ENCODE measurements around the gene TGFA.

Gene TGFA

DNA sequence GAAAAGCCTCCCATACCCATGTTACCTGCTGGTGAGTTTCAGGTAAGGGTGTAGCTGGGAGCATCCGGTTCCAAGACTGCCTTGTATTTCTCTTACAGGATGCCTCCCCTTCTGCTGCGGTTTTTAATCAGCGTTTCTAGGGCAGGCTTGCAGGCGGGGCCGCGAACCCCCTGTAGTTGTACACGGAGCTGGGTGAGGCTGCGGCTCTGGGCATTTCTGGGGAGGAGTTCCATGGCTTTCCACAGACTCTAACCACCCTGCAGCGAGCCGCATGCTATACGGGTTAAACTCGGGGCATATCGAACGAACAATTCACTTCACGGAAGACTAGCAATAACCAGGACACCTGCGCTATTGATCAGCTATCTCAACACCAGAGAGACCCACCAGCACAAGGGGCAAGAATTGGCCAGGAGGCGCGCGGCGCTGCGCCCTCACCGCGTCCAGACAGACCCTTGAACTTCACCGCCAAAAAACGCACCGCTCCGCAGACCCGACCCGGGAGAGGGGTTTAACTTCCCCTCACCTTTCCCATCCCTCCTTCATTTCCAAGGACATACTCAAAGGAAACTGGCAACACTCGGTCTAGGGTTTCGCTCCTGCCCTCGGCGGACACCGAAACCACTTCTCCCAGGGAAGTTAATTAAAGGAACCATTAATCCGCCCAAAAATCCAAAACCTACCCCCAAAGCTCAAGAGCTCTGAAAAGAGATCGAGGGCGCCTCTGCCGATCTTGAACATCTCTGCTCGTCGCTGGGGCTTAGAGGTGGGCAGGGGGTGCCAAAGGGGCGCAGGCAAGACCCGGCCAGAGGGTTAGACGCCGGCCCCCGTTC is 909 bp downstream of the TGFA start:
- Histone ChIP-seq H3K9me3 (ENCODE audit: insufficient read depth, low read depth, low read length) (no peaks in the 10 kb centered on the region), H3K4me1 (ENCODE audit: insufficient read depth, low read length, poor library complexity, severe bottlenecking) (peaks cover 35% of the 10 kb centered on the region), H3F3A (ENCODE audit: low read depth) (peaks cover 10% of the 10 kb centered on the region; the same call in 1 of the 2 replicates), H2AFZ (ENCODE audit: low read length) (peak overlapping the region; percentile 74), H3K9me2 (replicated peaks; ENCODE audit: low read depth, low read length) (no peaks in the 10 kb centered on the region), H3K79me2 (ENCODE audit: insufficient read depth, low read length) (0 out of 2 replicates have a peak, but pooled peaks cover 6% of the 10 kb centered on the region), H3K27me3 (ENCODE audit: insufficient read depth, low read length, poor library complexity, severe bottlenecking) (no peaks in the 10 kb centered on the region), H3K9ac (ENCODE audit: low read depth, low read length, poor library complexity, severe bottlenecking) (peak overlapping the region; percentile 73), H3K4me3 (ENCODE audit: low read length, poor library complexity, severe bottlenecking) (peak overlapping the region; percentile 90), H3K36me3 (ENCODE audit: insufficient read depth, low read length) (no peaks in the 10 kb centered on the region), H3K4me2 (ENCODE audit: low read depth, low read length, poor library complexity, severe bottlenecking) (peak overlapping the region; percentile 86), H4K20me1 (ENCODE audit: insufficient read depth, low read length, poor library complexity, severe bottlenecking) (no peaks in the 10 kb centered on the region)
- TF ChIP-seq, protein P1, sequence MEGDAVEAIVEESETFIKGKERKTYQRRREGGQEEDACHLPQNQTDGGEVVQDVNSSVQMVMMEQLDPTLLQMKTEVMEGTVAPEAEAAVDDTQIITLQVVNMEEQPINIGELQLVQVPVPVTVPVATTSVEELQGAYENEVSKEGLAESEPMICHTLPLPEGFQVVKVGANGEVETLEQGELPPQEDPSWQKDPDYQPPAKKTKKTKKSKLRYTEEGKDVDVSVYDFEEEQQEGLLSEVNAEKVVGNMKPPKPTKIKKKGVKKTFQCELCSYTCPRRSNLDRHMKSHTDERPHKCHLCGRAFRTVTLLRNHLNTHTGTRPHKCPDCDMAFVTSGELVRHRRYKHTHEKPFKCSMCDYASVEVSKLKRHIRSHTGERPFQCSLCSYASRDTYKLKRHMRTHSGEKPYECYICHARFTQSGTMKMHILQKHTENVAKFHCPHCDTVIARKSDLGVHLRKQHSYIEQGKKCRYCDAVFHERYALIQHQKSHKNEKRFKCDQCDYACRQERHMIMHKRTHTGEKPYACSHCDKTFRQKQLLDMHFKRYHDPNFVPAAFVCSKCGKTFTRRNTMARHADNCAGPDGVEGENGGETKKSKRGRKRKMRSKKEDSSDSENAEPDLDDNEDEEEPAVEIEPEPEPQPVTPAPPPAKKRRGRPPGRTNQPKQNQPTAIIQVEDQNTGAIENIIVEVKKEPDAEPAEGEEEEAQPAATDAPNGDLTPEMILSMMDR (conservative IDR thresholded peaks at IDR 0.05; ENCODE audit: low read length): peak; percentile 7; the same call in 1 of the 2 replicates
- no peak for TF ChIP-seq EZH2phosphoT487 (IDR thresholded peaks at IDR 0.05; ENCODE audit: borderline replicate concordance)

DNA sequence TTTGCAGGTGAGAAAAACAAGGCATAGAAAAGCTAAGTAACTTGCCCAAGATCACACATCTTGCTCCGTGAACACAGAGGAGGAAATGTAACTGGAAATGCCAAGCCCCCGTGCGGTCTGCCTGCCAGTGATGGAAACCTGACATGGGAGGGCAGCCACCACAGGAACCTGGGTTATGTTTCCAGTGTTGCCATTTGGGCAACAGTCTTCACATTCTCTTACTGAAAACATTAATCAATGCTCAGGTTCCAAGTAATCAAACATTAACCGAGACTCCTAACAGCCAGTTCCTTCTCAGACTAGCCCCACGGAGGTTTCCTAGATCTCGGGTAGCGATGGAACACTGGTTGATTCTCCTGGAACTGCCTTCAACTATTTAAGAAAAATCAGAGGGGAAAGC is 2.5 kb downstream of the TGFA start:
- no peaks in the 10 kb centered on the region for H3K36me3 ChIP-seq (ENCODE audit: insufficient read depth, low read length)
- TF ChIP-seq, protein P1 (conservative IDR thresholded peaks at IDR 0.05; ENCODE audit: low read length): no peak
- TF ChIP-seq EZH2phosphoT487 (IDR thresholded peaks at IDR 0.05; ENCODE audit: borderline replicate concordance): no peak
- peaks cover 6% of the 10 kb centered on the region; the same call in 1 of the 2 replicates for H3K79me2 ChIP-seq (ENCODE audit: insufficient read depth, low read length)

DNA sequence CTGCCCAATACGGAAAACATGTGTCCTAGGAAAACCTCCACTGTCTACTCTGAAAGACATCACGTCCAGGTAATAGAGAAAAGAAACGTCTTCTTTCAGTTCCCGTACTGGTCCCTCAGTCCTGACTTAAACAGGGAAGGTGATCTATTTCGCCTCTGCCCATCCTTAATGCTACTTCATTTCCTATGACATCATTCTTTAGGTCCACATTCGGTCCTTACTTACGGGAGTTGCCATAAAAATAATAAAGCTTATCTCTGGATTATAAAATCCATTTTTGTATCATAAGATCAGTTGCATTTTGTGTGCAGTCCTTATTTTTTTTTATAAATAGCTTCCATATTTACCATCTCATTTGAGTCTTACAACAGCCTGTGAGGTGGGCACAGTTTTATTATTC is 3.7 kb downstream of the TGFA start:
- Histone ChIP-seq H3K9ac (ENCODE audit: low read depth, low read length, poor library complexity, severe bottlenecking) (no peak overlapping the region), H3K9me2 (replicated peaks; ENCODE audit: low read depth, low read length) (no peaks in the 10 kb centered on the region), H2AFZ (ENCODE audit: low read length) (no peak overlapping the region), H3K9me3 (ENCODE audit: insufficient read depth, low read depth, low read length) (no peaks in the 10 kb centered on the region), H3K27me3 (ENCODE audit: insufficient read depth, low read length, poor library complexity, severe bottlenecking) (no peaks in the 10 kb centered on the region), H3K4me3 (ENCODE audit: low read length, poor library complexity, severe bottlenecking) (no peak overlapping the region), H3K4me1 (ENCODE audit: insufficient read depth, low read length, poor library complexity, severe bottlenecking) (peaks cover 27% of the 10 kb centered on the region), H3K4me2 (ENCODE audit: low read depth, low read length, poor library complexity, severe bottlenecking) (no peak overlapping the region), H3F3A (ENCODE audit: low read depth) (peaks cover 10% of the 10 kb centered on the region; the same call in 1 of the 2 replicates), H3K36me3 (ENCODE audit: insufficient read depth, low read length) (no peaks in the 10 kb centered on the region), H3K79me2 (ENCODE audit: insufficient read depth, low read length) (peaks cover 6% of the 10 kb centered on the region; the same call in 1 of the 2 replicates), H4K20me1 (ENCODE audit: insufficient read depth, low read length, poor library complexity, severe bottlenecking) (no peaks in the 10 kb centered on the region)
- TF ChIP-seq, protein P1 (conservative IDR thresholded peaks at IDR 0.05; ENCODE audit: low read length): no peak
- no peak for TF ChIP-seq EZH2phosphoT487 (IDR thresholded peaks at IDR 0.05; ENCODE audit: borderline replicate concordance)

More for the DNA sequence above, 2.5 kb downstream of the TGFA start:
- H4K20me1 ChIP-seq (ENCODE audit: insufficient read depth, low read length, poor library complexity, severe bottlenecking): no peaks in the 10 kb centered on the region
- peaks cover 10% of the 10 kb centered on the region; the same call in 1 of the 2 replicates for H3F3A ChIP-seq (ENCODE audit: low read depth)
- H3K4me2 ChIP-seq (ENCODE audit: low read depth, low read length, poor library complexity, severe bottlenecking): peak overlapping the region; percentile 4
- H3K4me3 ChIP-seq (ENCODE audit: low read length, poor library complexity, severe bottlenecking): no peak overlapping the region
- no peaks in the 10 kb centered on the region for H3K9me3 ChIP-seq (ENCODE audit: insufficient read depth, low read depth, low read length)
- no peak overlapping the region for H3K9ac ChIP-seq (ENCODE audit: low read depth, low read length, poor library complexity, severe bottlenecking)
- no peaks in the 10 kb centered on the region for H3K9me2 ChIP-seq (replicated peaks; ENCODE audit: low read depth, low read length)
- peaks cover 31% of the 10 kb centered on the region for H3K4me1 ChIP-seq (ENCODE audit: insufficient read depth, low read length, poor library complexity, severe bottlenecking)
- no peak overlapping the region for H2AFZ ChIP-seq (ENCODE audit: low read length)
- H3K27me3 ChIP-seq (ENCODE audit: insufficient read depth, low read length, poor library complexity, severe bottlenecking): no peaks in the 10 kb centered on the region
